SH-SY5Y (cell line): ENCODE measurements around the gene CENPE.

Source experiments
- GATA2 ChIP-seq: IDR thresholded peaks from 2 replicates; pipeline ENCODE4 v1.6.1; 2011; ENCODE audit warnings: mild to moderate bottlenecking, low read depth, low read length
- GATA3 ChIP-seq: IDR thresholded peaks from 2 replicates; pipeline ENCODE4 v1.6.1; 2011; ENCODE audit warnings: low read depth, mild to moderate bottlenecking, low read length, moderate library complexity

GRCh38 chr4:103162176-103162575 is 36.0 kb downstream of the CENPE start:
- TF ChIP-seq GATA2 (no peak), GATA3 (no peak)
